OCI-LY3 (cell line): Measurements from ENCODE around the gene CRY1.

Experiments
- CTCF ChIP-seq: fragments of 200-600, 300-600 bp; sonication (generic); IDR thresholded peaks from 2 replicates; pipeline ENCODE4 v1.5.1; 2014; ENCODE audit warnings: antibody characterized with exemption, low read length, low read depth
- EZH2phosphoT487 ChIP-seq: fragments of 200-600 bp; shearing (Covaris generic); IDR thresholded peaks from 2 replicates; pipeline ENCODE4 v1.6.1; 2018; ENCODE audit warnings: antibody characterized with exemption, mixed run types, low read depth

DNA sequence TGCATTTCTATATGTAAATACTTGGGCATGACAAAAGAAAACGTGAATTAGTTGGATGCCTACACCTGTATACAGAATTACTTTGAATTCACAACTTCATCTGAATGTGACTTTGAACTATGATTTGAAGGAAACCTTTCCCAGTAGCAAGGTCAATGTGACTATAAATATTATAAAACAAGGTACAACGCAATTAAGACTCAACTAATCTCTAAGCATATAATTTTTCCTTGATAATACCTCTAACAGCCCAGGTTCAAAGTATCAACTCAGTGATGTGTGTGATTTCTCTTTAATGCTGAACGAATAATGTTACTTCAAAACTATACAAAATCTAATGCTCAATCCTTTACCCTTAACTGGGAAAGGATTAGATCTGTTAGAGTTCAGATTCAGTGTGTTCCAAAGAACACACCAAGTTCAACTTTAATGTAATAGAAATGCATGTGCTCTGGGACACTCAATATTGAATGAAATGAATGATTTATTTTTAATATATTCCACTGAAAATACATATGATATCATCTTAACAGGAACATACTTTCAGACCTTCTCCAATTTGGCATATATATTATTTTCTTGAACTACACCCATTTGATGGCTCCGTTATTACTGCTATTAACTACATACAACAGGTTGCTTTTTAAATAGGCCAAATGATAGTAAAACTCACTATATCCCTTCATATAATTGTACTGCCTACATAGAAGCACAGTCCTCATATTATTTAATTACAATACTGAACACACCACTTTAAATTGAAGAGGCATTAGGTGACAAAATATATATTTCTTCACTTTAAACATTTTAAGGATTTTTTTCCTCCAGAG lies 66.3 kb downstream of the CRY1 start:
- TF ChIP-seq CTCF, result no peak
- no peak for TF ChIP-seq EZH2phosphoT487
